H1 (cell line): ENCODE results near the gene LRRC17.

Experiments
- CEBPB ChIP-seq: IDR thresholded peaks from 2 replicates; pipeline ENCODE4 v1.6.1; 2012; ENCODE audit warnings: low read depth, low read length
- CREB1 ChIP-seq: IDR thresholded peaks from 2 replicates; pipeline ENCODE4 v1.6.1; 2012; ENCODE audit warnings: inconsistent platforms
- CTCF ChIP-seq, 3 experiments: IDR thresholded peaks; 1 replicate in 2 of 3; 2 replicates in 1 of 3; pipeline versions ENCODE4 v1.5.1 to v1.6.1; 2011; ENCODE audit warnings: low read length in 3 of 3, mild to moderate bottlenecking in 3 of 3, inconsistent platforms in 2 of 3, low read depth in 1 of 3, moderate library complexity in 1 of 3; ENCODE audit not compliant: insufficient read depth in 1 of 3; ENCODE audit errors: control extremely low read depth in 1 of 3
- FOSL1 ChIP-seq: IDR thresholded peaks from 2 replicates; pipeline ENCODE4 v1.6.1; 2011; ENCODE audit warnings: mild to moderate bottlenecking, low read depth, low read length, moderate library complexity; ENCODE audit not compliant: insufficient read depth
- POLR2AphosphoS5 ChIP-seq: IDR thresholded peaks from 2 replicates; pipeline ENCODE4 v1.6.1; 2011; ENCODE audit warnings: low read depth, low read length
- SIN3A ChIP-seq, 2 experiments: IDR thresholded peaks in 1 of 2; conservative IDR thresholded peaks in 1 of 2; 2 replicates each; pipeline ENCODE4 v1.6.1; 2011 to 2012; ENCODE audit warnings: low read length in 2 of 2, improper control_type of control experiment in 1 of 2, low read depth in 1 of 2, mild to moderate bottlenecking in 1 of 2
- SP2 ChIP-seq: IDR thresholded peaks from 2 replicates; pipeline ENCODE4 v1.6.1; 2012; ENCODE audit warnings: mild to moderate bottlenecking, low read length, inconsistent platforms
- TAF1 ChIP-seq: IDR thresholded peaks from 2 replicates; pipeline ENCODE4 v1.6.1; 2011; ENCODE audit warnings: mild to moderate bottlenecking, low read depth, low read length

GRCh38 chr7:102953406-102953805, 40.6 kb downstream of the LRRC17 start:
- TF ChIP-seq CTCF (IDR thresholded peaks at IDR 0.05; ENCODE audit: control extremely low read depth in 1 of 3, insufficient read depth in 1 of 3, low read depth in 1 of 3, low read length in 3 of 3) (no peak), TAF1 (no peak), POLR2AphosphoS5 (no peak), CREB1 (no peak), FOSL1 (no peak), SIN3A (conservative IDR thresholded peaks at IDR 0.05 in 1 of 2, IDR thresholded peaks at IDR 0.05 in 1 of 2; ENCODE audit: low read depth in 1 of 2, low read length in 2 of 2) (no peak), CEBPB (no peak), SP2 (no peak)
